ENCODE measurements around the gene COX14. TPM values are rescaled to one million over a fixed set of nuclear protein-coding genes. Genes with fewer than 3 reads are reported as not detected.

The COX14 gene
- total and polyA plus RNA-seq, 7 experiments from 2014 or later: 37.2 to 244 (median 49.0) TPM

- intact Hi-C loops (cut with micrococcal nuclease): no loop called here
- H3K36me3 Mint-ChIP-seq: peaks cover 6 to 32% (median 22%) of the 10 kb centered on the region in 5 donors
- no peaks in the 10 kb centered on the region for H3K9me3 ChIP-seq (ENCODE audit: control insufficient read depth in 2 of 3, low read length in 3 of 3)
- POLR2A ChIA-PET: interaction anchor here (0.6 to 4.2 kb wide), 3 partner anchors 9 to 46 kb away, joined by 3 to 20 read pairs (median 5); partner anchors contain the start of genes CERS5 and COX14
- peaks cover 27 to 56% (median 45%) of the 10 kb centered on the region in 7 donors for H3K4me1 Mint-ChIP-seq
- no peaks in the 10 kb centered on the region for H3K9me3 Mint-ChIP-seq
- CTCF ChIA-PET: interaction anchor here (2.6 kb wide), 1 partner anchor 11 kb away, joined by 8 read pairs; no protein-coding TSS in a partner anchor
- peaks cover 5 to 7% of the 10 kb centered on the region in 2 donors for H3K4me1 ChIP-seq (ENCODE audit: control insufficient read depth in 2 of 2, insufficient read depth in 2 of 2, low read length in 2 of 2)
- H3K27ac ChIP-seq (ENCODE audit: low read depth, low read length): no peak overlapping the region
- DNase-seq: no peak
- no peaks in the 10 kb centered on the region for H3K27me3 ChIP-seq (ENCODE audit: control insufficient read depth in 2 of 2, insufficient read depth in 2 of 2, low read length in 2 of 2)
- H3K4me3 Mint-ChIP-seq: no peak overlapping the region
- H3K36me3 ChIP-seq (ENCODE audit: control insufficient read depth in 2 of 3, insufficient read depth in 3 of 3, low read length in 3 of 3): peaks cover 0 to 71% (median 9%) of the 10 kb centered on the region in 3 experiments
- no peak for ATAC-seq
- H3K4me3 ChIP-seq (ENCODE audit: low read length): no peak overlapping the region
- peak overlapping the region in 6 of 9 donors; percentile 6 to 62 (median 16) for H3K27ac Mint-ChIP-seq
- H3K27me3 Mint-ChIP-seq: no peaks in the 10 kb centered on the region
Observed at GRCh38 chr12:50121641-50122040, 9.6 kb downstream of the COX14 start.

- Mint-ChIP-seq H3K4me3 (no peak overlapping the region), H3K4me1 (peaks cover 24 to 53% (median 41%) of the 10 kb centered on the region in 7 donors), H3K9me3 (no peaks in the 10 kb centered on the region), H3K27ac (peak overlapping the region in 2 of 9 donors; percentile 23 to 62), H3K36me3 (peaks cover 6 to 38% (median 22%) of the 10 kb centered on the region in 5 donors), H3K27me3 (no peaks in the 10 kb centered on the region)
- Histone ChIP-seq H3K9me3 (ENCODE audit: control insufficient read depth in 2 of 3, low read length in 3 of 3) (no peaks in the 10 kb centered on the region), H3K27me3 (ENCODE audit: control insufficient read depth in 2 of 2, insufficient read depth in 2 of 2, low read length in 2 of 2) (no peaks in the 10 kb centered on the region), H3K27ac (ENCODE audit: low read depth, low read length) (no peak overlapping the region), H3K4me1 (ENCODE audit: control insufficient read depth in 2 of 2, insufficient read depth in 2 of 2, low read length in 2 of 2) (peaks cover 5 to 7% of the 10 kb centered on the region in 2 donors), H3K36me3 (ENCODE audit: control insufficient read depth in 2 of 3, insufficient read depth in 3 of 3, low read length in 3 of 3) (peaks cover 5 to 77% (median 9%) of the 10 kb centered on the region in 3 experiments), H3K4me3 (ENCODE audit: low read length) (no peak overlapping the region)
- intact Hi-C loops (cut with micrococcal nuclease): no loop called here
- ATAC-seq: no peak
- DNase-seq: no peak
- POLR2A ChIA-PET: interaction anchor here (1.4 to 4.2 kb wide), 2 partner anchors 11 to 13 kb away, joined by 3 to 20 read pairs; partner anchors contain the start of gene COX14
- CTCF ChIA-PET: interaction anchor here (2.6 kb wide), 1 partner anchor 9 kb away, joined by 8 read pairs; no protein-coding TSS in a partner anchor
Observed at GRCh38 chr12:50123203-50123602, 11.2 kb downstream of the COX14 start.

GRCh38 chr12:50127546-50127945 is 15.5 kb downstream of the COX14 start:
- ATAC-seq: no peak
- POLR2A ChIA-PET: interaction anchor here (1.4 to 5.8 kb wide), 2 partner anchors 12 to 15 kb away, joined by 3 to 36 read pairs; partner anchors contain the start of gene COX14

DNA sequence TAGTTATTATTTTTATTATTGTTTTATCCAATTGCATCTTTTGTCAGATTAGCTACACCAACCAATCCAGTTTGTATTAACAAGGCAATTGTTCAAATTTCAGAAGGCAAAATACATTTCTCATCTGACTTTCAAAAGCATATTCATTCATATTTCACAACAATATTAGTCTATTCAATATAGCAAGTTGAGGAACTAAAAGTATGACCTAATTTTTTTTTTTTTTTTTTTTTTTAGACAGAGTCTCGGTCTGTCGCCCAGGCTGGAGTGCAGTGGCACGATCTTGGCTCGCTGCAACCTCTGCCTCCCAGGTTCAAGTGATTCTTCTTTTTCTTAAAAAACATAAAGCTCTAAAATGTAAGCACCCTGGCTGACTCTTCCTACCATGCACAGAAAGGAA is 17.3 kb downstream of the COX14 start:
- Histone ChIP-seq H3K4me1 (ENCODE audit: control insufficient read depth in 2 of 2, insufficient read depth in 2 of 2, low read length in 2 of 2) (peaks cover 5 to 7% of the 10 kb centered on the region in 2 donors), H3K27me3 (ENCODE audit: control insufficient read depth in 2 of 2, insufficient read depth in 2 of 2, low read length in 2 of 2) (no peaks in the 10 kb centered on the region), H3K27ac (ENCODE audit: low read depth, low read length) (no peak overlapping the region), H3K9me3 (ENCODE audit: control insufficient read depth in 2 of 3, low read length in 3 of 3) (no peaks in the 10 kb centered on the region), H3K36me3 (ENCODE audit: control insufficient read depth in 2 of 3, insufficient read depth in 3 of 3, low read length in 3 of 3) (peaks cover 15 to 65% (median 18%) of the 10 kb centered on the region in 3 experiments), H3K4me3 (ENCODE audit: low read length) (no peak overlapping the region)
- ChIA-PET CTCF (interaction anchor here (0.7 to 4.4 kb wide), 5 partner anchors 17 to 59 kb away, joined by 3 to 32 read pairs (median 5); partner anchors contain the start of gene COX14), POLR2A (interaction anchor here (0.6 to 5.8 kb wide), 4 partner anchors 9 to 947 kb away, joined by 3 to 36 read pairs (median 4); partner anchors contain the start of gene COX14)
- no peak overlapping the region for H3K4me3 Mint-ChIP-seq
- peaks cover 8 to 39% (median 17%) of the 10 kb centered on the region in 5 donors for H3K36me3 Mint-ChIP-seq
- ATAC-seq (no peak), DNase-seq (no peak)
- peaks cover 18 to 37% (median 28%) of the 10 kb centered on the region in 7 donors for H3K4me1 Mint-ChIP-seq
- intact Hi-C loops (cut with micrococcal nuclease): no loop called here
- no peaks in the 10 kb centered on the region for H3K27me3 Mint-ChIP-seq
- no peaks in the 10 kb centered on the region for H3K9me3 Mint-ChIP-seq
- H3K27ac Mint-ChIP-seq: peak overlapping the region in 3 of 9 donors; percentile 1 to 41 (median 18)

More at GRCh38 chr12:50127546-50127945, 15.5 kb downstream of the COX14 start:
- H3K36me3 Mint-ChIP-seq: peaks cover 7 to 41% (median 25%) of the 10 kb centered on the region in 5 donors
- Histone ChIP-seq H3K27me3 (ENCODE audit: control insufficient read depth in 2 of 2, insufficient read depth in 2 of 2, low read length in 2 of 2) (no peaks in the 10 kb centered on the region), H3K27ac (ENCODE audit: low read depth, low read length) (no peak overlapping the region), H3K9me3 (ENCODE audit: control insufficient read depth in 2 of 3, low read length in 3 of 3) (no peaks in the 10 kb centered on the region), H3K4me3 (ENCODE audit: low read length) (no peak overlapping the region), H3K4me1 (ENCODE audit: control insufficient read depth in 2 of 2, insufficient read depth in 2 of 2, low read length in 2 of 2) (peaks cover 5 to 7% of the 10 kb centered on the region in 2 donors), H3K36me3 (ENCODE audit: control insufficient read depth in 2 of 3, insufficient read depth in 3 of 3, low read length in 3 of 3) (peaks cover 10 to 64% (median 13%) of the 10 kb centered on the region in 3 experiments)
- peaks cover 18 to 39% (median 30%) of the 10 kb centered on the region in 7 donors for H3K4me1 Mint-ChIP-seq
- H3K27ac Mint-ChIP-seq: peak overlapping the region in 4 of 9 donors; percentile 15 to 64 (median 46)
- CTCF ChIA-PET: no interaction called here
- H3K27me3 Mint-ChIP-seq: no peaks in the 10 kb centered on the region
- no peak overlapping the region for H3K4me3 Mint-ChIP-seq
- DNase-seq: no peak
- H3K9me3 Mint-ChIP-seq: no peaks in the 10 kb centered on the region
- intact Hi-C loops (cut with micrococcal nuclease): no loop called here

- intact Hi-C loops (cut with micrococcal nuclease): loop anchor here (1.0 to 5.0 kb wide), 6 partner anchors 20 to 182 kb away; partner anchors contain the start of genes CERS5 (in 2 of the 2) and COX14 (in 2 of the 2)
- Mint-ChIP-seq H3K4me3 (no peak overlapping the region), H3K27me3 (no peaks in the 10 kb centered on the region), H3K4me1 (peaks cover 9 to 19% (median 14%) of the 10 kb centered on the region in 7 donors), H3K27ac (peak overlapping the region in 8 of 9 donors; percentile 2 to 79 (median 36)), H3K9me3 (no peaks in the 10 kb centered on the region), H3K36me3 (peaks cover 7 to 40% (median 23%) of the 10 kb centered on the region in 5 donors)
- Histone ChIP-seq H3K4me3 (ENCODE audit: low read length) (no peak overlapping the region), H3K27me3 (ENCODE audit: control insufficient read depth in 2 of 2, insufficient read depth in 2 of 2, low read length in 2 of 2) (no peaks in the 10 kb centered on the region), H3K4me1 (ENCODE audit: control insufficient read depth in 2 of 2, insufficient read depth in 2 of 2, low read length in 2 of 2) (no peaks in the 10 kb centered on the region), H3K27ac (ENCODE audit: low read depth, low read length) (no peak overlapping the region), H3K9me3 (ENCODE audit: control insufficient read depth in 2 of 3, low read length in 3 of 3) (no peaks in the 10 kb centered on the region), H3K36me3 (ENCODE audit: control insufficient read depth in 2 of 3, insufficient read depth in 3 of 3, low read length in 3 of 3) (peaks cover 15 to 73% (median 25%) of the 10 kb centered on the region in 3 experiments)
- ATAC-seq (peak; percentile 61), DNase-seq (peak in 7 of 9 donors; percentile 29 to 62 (median 49))
- ChIA-PET CTCF (interaction anchor here (0.6 to 4.4 kb wide), 22 partner anchors 10 to 669 kb away, joined by 3 to 32 read pairs (median 4); partner anchors contain the start of genes CERS5, COX14 and SMARCD1), POLR2A (interaction anchor here (1.0 to 5.8 kb wide), 2 partner anchors 16 to 20 kb away, joined by 4 to 36 read pairs; partner anchors contain the start of gene COX14)
Observed at GRCh38 chr12:50132505-50133135, 20.6 kb downstream of the COX14 start.

GRCh38 chr12:50142993-50143392 is 31.0 kb downstream of the COX14 start:
- peaks cover 0 to 12% (median 4%) of the 10 kb centered on the region in 5 donors for H3K36me3 Mint-ChIP-seq
- ATAC-seq (no peak), DNase-seq (no peak)
- no peak overlapping the region for H3K4me3 Mint-ChIP-seq
- H3K4me1 Mint-ChIP-seq: peaks cover 0 to 8% (median 4%) of the 10 kb centered on the region in 7 donors
- ChIA-PET POLR2A (interaction anchor here (1.2 to 1.3 kb wide), 2 partner anchors 13 to 31 kb away, joined by 4 to 7 read pairs; partner anchors contain the start of gene COX14), CTCF (interaction anchor here (1.0 to 1.5 kb wide), 2 partner anchors 10 to 19 kb away, joined by 3 to 4 read pairs; no protein-coding TSS in a partner anchor)
- no peaks in the 10 kb centered on the region for H3K9me3 Mint-ChIP-seq
- H3K4me3 ChIP-seq (ENCODE audit: low read length): no peak overlapping the region
- H3K27me3 Mint-ChIP-seq: no peaks in the 10 kb centered on the region
- H3K9me3 ChIP-seq (ENCODE audit: control insufficient read depth in 2 of 3, low read length in 3 of 3): no peaks in the 10 kb centered on the region
- no peaks in the 10 kb centered on the region for H3K4me1 ChIP-seq (ENCODE audit: control insufficient read depth in 2 of 2, insufficient read depth in 2 of 2, low read length in 2 of 2)
- intact Hi-C loops (cut with micrococcal nuclease): no loop called here
- no peak overlapping the region for H3K27ac Mint-ChIP-seq
- H3K27ac ChIP-seq (ENCODE audit: low read depth, low read length): no peak overlapping the region
- no peaks in the 10 kb centered on the region for H3K27me3 ChIP-seq (ENCODE audit: control insufficient read depth in 2 of 2, insufficient read depth in 2 of 2, low read length in 2 of 2)
- H3K36me3 ChIP-seq (ENCODE audit: control insufficient read depth in 2 of 3, insufficient read depth in 3 of 3, low read length in 3 of 3): peaks cover 0 to 40% (median 3%) of the 10 kb centered on the region in 3 experiments
